GM21786 (cell line): ENCODE measurements around the gene FHAD1.
"Not testable (repeated sequence)": the region's sequence is repeated elsewhere in the genome, so short reads cannot be mapped to it uniquely, and the experiment has no call there.

Source experiments
- ATAC-seq: cut with Tn5 transposase; IDR thresholded peaks from one replicate; pipeline ENCODE4 v1.9.1; 2021; ENCODE audit not compliant: unreplicated experiment

FHAD1 gene

GRCh38 chr1:15303935-15304334 is 56.9 kb downstream of the FHAD1 start:
- no peak for ATAC-seq

GRCh38 chr1:15304708-15305467 is 57.9 kb downstream of the FHAD1 start:
- ATAC-seq = no peak

- no peak for ATAC-seq
Observed at GRCh38 chr1:15305468-15305770, 58.4 kb downstream of the FHAD1 start.

GRCh38 chr1:15306352-15306751 is 59.3 kb downstream of the FHAD1 start:
- ATAC-seq = not testable (repeated sequence)

- ATAC-seq = no peak
Observed at GRCh38 chr1:15308135-15308534, 61.1 kb downstream of the FHAD1 start.

- no peak for ATAC-seq
Observed at GRCh38 chr1:15308621-15309027, 61.6 kb downstream of the FHAD1 start.

GRCh38 chr1:15309687-15310086 is 62.7 kb downstream of the FHAD1 start:
- ATAC-seq = no peak

- no peak for ATAC-seq
Observed at GRCh38 chr1:15310544-15310943, 63.5 kb downstream of the FHAD1 start.

- ATAC-seq = no peak
Observed at GRCh38 chr1:15311122-15311822, 64.2 kb downstream of the FHAD1 start.

- ATAC-seq = no peak
Observed at GRCh38 chr1:15311880-15312279, 64.9 kb downstream of the FHAD1 start.

GRCh38 chr1:15312626-15313411 is 65.8 kb downstream of the FHAD1 start:
- no peak for ATAC-seq

GRCh38 chr1:15314328-15315281 is 67.6 kb downstream of the FHAD1 start:
- no peak for ATAC-seq

- no peak for ATAC-seq
Observed at GRCh38 chr1:15315815-15316214, 68.8 kb downstream of the FHAD1 start.

- no peak for ATAC-seq
Observed at GRCh38 chr1:15316510-15316909, 69.5 kb downstream of the FHAD1 start.

- no peak for ATAC-seq
Observed at GRCh38 chr1:15320267-15320666, 73.2 kb downstream of the FHAD1 start.

GRCh38 chr1:15321601-15322000 is 74.6 kb downstream of the FHAD1 start:
- ATAC-seq = no peak

GRCh38 chr1:15322648-15323350 is 75.8 kb downstream of the FHAD1 start:
- no peak for ATAC-seq

- ATAC-seq = no peak
Observed at GRCh38 chr1:15323351-15323988, 76.4 kb downstream of the FHAD1 start.

- no peak for ATAC-seq
Observed at GRCh38 chr1:15323989-15324868, 77.2 kb downstream of the FHAD1 start.
